Body of pancreas (tissue), 4 donors: ENCODE measurements around the gene ANKH. TPM values are rescaled to one million over a fixed set of nuclear protein-coding genes. Genes with fewer than 3 reads are reported as not detected.

ENCODE experiments used
- ATAC-seq: fragments of 150-250 bp; one replicate; pipeline ENCODE4 v1.9.1; 2016
- DNase-seq, 4 donors: peaks; one replicate each; pipeline ENCODE4 v3.0.0-alpha.2; 2019
- H3K27ac ChIP-seq, 4 donors: fragments of 200-600 bp; sonication (generic); 1 replicate in 3 of 4; 2 replicates in 1 of 4; pipeline versions ENCODE4 v1.5.1 to v1.6.1; 2016 to 2019; ENCODE audit warnings: mild to moderate bottlenecking in 1 of 4, mixed read lengths in 1 of 4, moderate library complexity in 1 of 4
- H3K27me3 ChIP-seq, 2 donors: fragments of 200-600 bp; sonication (generic); one replicate each; pipeline ENCODE4 v1.6.0; 2016; ENCODE audit warnings: mild to moderate bottlenecking in 1 of 2
- H3K36me3 ChIP-seq, 2 donors: fragments of 200-600 bp; sonication (generic); replicated peaks in 1 of 2; 2 replicates each; pipeline ENCODE4 v1.5.1; 2016; ENCODE audit warnings: low read depth in 2 of 2; ENCODE audit not compliant: insufficient read depth in 1 of 2
- H3K4me1 ChIP-seq: fragments of 200-600 bp; sonication (generic); one replicate; pipeline ENCODE4 v1.6.0; 2016
- H3K4me3 ChIP-seq, 2 donors: fragments of 200-600 bp; sonication (generic); 1 replicate in 1 of 2; 2 replicates in 1 of 2; pipeline ENCODE4 v1.5.1; 2016 to 2019
- H3K9me3 ChIP-seq, 3 donors: fragments of 200-600 bp; sonication (generic); 1 replicate in 2 of 3; 2 replicates in 1 of 3; pipeline ENCODE4 v1.5.1; 2016
- POLR2A ChIP-seq, 3 donors: fragments of 450-650 bp; IDR thresholded peaks; one replicate each; pipeline ENCODE4 v1.6.1; 2016; ENCODE audit warnings: antibody characterized with exemption in 3 of 3, mild to moderate bottlenecking in 2 of 3
- WGBS, 2 donors: methylation state at CpG; one replicate each; pipeline ENCODE4 v1.1.5; 2017; 5-methylcytosine and 5-hydroxymethylcytosine counted together
- intact Hi-C: fragments of 100-400 bp; cut with DNase I; formaldehyde crosslinking; loops from one replicate; pipeline ENCODE4 v1.15.1; 2023
- total RNA-seq, 2 donors: library from RNA; depleted of rRNA; stranded (reverse); fragments of >200 nt; gene quantifications; one replicate each; pipeline ENCODE4 v1.1.0, GENCODE V29; 2016
- TF ChIP-seq, protein P1 (sequence below), 7 experiments: fragments of 450-650 bp in 4 of 7; fragments of 200-600 bp in 3 of 7; sonication (generic) in 3 of 7; IDR thresholded peaks; one replicate each; pipeline ENCODE4 v1.5.1; 2016 to 2019; ENCODE audit warnings: antibody characterized with exemption in 7 of 7

ANKH gene
- total RNA-seq, 2 donors from 2014 or later: 19.1 to 20.5 TPM

DNA sequence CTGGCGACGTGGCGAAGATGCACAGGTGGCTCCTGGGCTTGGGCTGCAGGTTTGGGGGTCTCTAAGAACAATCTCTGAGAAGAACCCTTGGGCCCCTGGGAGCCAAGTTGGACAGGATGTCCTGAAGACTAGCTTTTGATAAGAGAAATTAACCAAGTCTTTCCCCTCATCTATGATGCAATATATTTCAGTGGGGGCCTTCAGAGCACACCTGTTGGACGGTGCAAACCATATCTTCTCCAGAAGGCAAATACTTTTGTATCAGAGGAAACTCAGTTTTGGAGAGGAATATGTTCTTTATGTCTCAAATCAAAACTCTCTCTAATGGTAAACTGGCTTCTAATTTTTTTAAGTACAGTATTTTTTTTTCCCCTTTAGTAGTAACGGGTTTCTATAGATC lies 178.5 kb downstream of the ANKH start:
- DNase-seq (no peak), ATAC-seq (no peak)
- peaks cover 0 to 34% of the 10 kb centered on the region in 2 donors for H3K36me3 ChIP-seq
- no peak overlapping the region for H3K4me3 ChIP-seq
- intact Hi-C loops: no loop called here
- TF ChIP-seq, protein P1, sequence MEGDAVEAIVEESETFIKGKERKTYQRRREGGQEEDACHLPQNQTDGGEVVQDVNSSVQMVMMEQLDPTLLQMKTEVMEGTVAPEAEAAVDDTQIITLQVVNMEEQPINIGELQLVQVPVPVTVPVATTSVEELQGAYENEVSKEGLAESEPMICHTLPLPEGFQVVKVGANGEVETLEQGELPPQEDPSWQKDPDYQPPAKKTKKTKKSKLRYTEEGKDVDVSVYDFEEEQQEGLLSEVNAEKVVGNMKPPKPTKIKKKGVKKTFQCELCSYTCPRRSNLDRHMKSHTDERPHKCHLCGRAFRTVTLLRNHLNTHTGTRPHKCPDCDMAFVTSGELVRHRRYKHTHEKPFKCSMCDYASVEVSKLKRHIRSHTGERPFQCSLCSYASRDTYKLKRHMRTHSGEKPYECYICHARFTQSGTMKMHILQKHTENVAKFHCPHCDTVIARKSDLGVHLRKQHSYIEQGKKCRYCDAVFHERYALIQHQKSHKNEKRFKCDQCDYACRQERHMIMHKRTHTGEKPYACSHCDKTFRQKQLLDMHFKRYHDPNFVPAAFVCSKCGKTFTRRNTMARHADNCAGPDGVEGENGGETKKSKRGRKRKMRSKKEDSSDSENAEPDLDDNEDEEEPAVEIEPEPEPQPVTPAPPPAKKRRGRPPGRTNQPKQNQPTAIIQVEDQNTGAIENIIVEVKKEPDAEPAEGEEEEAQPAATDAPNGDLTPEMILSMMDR (IDR thresholded peaks at IDR 0.05): no peak
- TF ChIP-seq POLR2A (IDR thresholded peaks at IDR 0.05): no peak
- no peaks in the 10 kb centered on the region for H3K9me3 ChIP-seq
- H3K27me3 ChIP-seq: no peaks in the 10 kb centered on the region
- 80 to 84% methylated on average over 2 to 5 of the region's 5 CpGs for WGBS, 2 donors
- H3K4me1 ChIP-seq: no peaks in the 10 kb centered on the region
- no peak overlapping the region for H3K27ac ChIP-seq

- H3K27ac ChIP-seq: no peak overlapping the region
- TF ChIP-seq POLR2A (IDR thresholded peaks at IDR 0.05): no peak
- TF ChIP-seq, protein P1 (IDR thresholded peaks at IDR 0.05): no peak
- H3K9me3 ChIP-seq: no peaks in the 10 kb centered on the region
- ATAC-seq (no peak), DNase-seq (no peak)
- 47 to 59% methylated on average over 4 of the region's 4 CpGs for WGBS, 2 donors
- no peak overlapping the region for H3K4me3 ChIP-seq
- peaks cover 6% of the 10 kb centered on the region for H3K4me1 ChIP-seq
- H3K36me3 ChIP-seq: peaks cover 0 to 36% of the 10 kb centered on the region in 2 donors
- no peaks in the 10 kb centered on the region for H3K27me3 ChIP-seq
- intact Hi-C loops: no loop called here
Measured at GRCh38 chr5:14687023-14687665, 184.4 kb downstream of the ANKH start.

- Histone ChIP-seq H3K27ac (no peak overlapping the region), H3K27me3 (no peaks in the 10 kb centered on the region), H3K36me3 (peaks cover 0 to 37% of the 10 kb centered on the region in 2 donors), H3K4me3 (no peak overlapping the region), H3K9me3 (no peaks in the 10 kb centered on the region), H3K4me1 (peaks cover 6% of the 10 kb centered on the region)
- intact Hi-C loops: no loop called here
- TF ChIP-seq, protein P1 (IDR thresholded peaks at IDR 0.05): no peak
- TF ChIP-seq POLR2A (IDR thresholded peaks at IDR 0.05): no peak
- DNase-seq (no peak), ATAC-seq (no peak)
Measured at GRCh38 chr5:14686517-14686916, 185.1 kb downstream of the ANKH start.

DNA sequence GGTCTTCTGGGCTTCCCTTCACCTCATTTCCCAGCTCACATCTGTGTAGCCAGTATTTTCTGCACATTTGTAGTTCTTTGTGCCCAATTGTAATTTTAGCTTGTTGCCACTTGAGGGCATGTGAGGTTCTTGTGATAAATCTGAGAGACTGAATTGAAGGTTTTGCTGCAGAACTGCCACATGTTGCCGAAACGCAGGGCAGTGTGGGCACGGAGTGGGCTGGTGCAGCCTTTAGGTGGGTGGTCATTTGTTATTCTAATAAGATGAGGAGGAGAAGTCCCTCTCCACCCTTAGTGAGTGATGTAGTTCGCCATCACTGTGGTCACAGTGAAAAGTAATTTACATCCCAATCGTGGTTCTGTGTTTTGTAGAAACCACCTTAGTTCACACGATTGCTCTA lies 185.8 kb downstream of the ANKH start:
- WGBS, 2 donors: 40 to 53% methylated on average over 6 of the region's 6 CpGs
- Histone ChIP-seq H3K27me3 (no peaks in the 10 kb centered on the region), H3K4me1 (peaks cover 6% of the 10 kb centered on the region), H3K27ac (peak overlapping the region in 1 of 4 donors; percentile 15), H3K36me3 (peaks cover 0 to 36% of the 10 kb centered on the region in 2 donors), H3K4me3 (no peak overlapping the region), H3K9me3 (no peaks in the 10 kb centered on the region)
- DNase-seq (peak in 1 of 4 donors; percentile 44), ATAC-seq (peak; percentile 66)
- intact Hi-C loops: no loop called here
- TF ChIP-seq, protein P1 (IDR thresholded peaks at IDR 0.05): peak in 6 of 7 experiments; percentile 38 to 65 (median 58)
- no peak for TF ChIP-seq POLR2A (IDR thresholded peaks at IDR 0.05)

DNA sequence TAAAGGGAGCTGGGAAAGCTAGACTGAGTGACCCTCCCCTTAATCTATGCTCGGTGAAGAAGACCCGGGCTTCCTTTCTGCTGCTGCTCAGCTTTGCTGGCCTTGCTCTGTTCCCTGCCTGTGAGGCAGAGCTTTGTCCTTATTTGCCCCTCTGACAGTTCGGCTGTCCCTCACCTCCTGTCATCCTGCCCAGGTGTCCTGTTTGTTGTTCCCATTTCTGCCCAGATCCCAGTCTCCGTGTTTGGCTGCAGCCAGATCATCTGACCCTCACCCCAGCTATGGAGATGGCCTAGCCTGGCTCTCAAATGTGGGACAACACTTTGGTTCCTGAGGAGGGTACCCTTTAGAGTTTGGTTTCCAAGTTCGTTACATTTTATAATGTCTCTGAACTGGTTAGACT lies 186.8 kb downstream of the ANKH start:
- no peaks in the 10 kb centered on the region for H3K9me3 ChIP-seq
- peaks cover 6% of the 10 kb centered on the region for H3K4me1 ChIP-seq
- 48 to 60% methylated on average over 5 of the region's 5 CpGs for WGBS, 2 donors
- H3K4me3 ChIP-seq: no peak overlapping the region
- TF ChIP-seq POLR2A (IDR thresholded peaks at IDR 0.05): no peak
- TF ChIP-seq, protein P1 (IDR thresholded peaks at IDR 0.05): no peak
- ATAC-seq: no peak
- H3K27ac ChIP-seq: no peak overlapping the region
- intact Hi-C loops: no loop called here
- H3K36me3 ChIP-seq: peaks cover 0 to 29% of the 10 kb centered on the region in 2 donors
- no peaks in the 10 kb centered on the region for H3K27me3 ChIP-seq
- DNase-seq: no peak
